ENCODE results near the gene ATAD5.
"Not testable (repeated sequence)": the region's sequence is repeated elsewhere in the genome, so short reads cannot be mapped to it uniquely, and the experiment has no call there.

The ATAD5 gene

DNA sequence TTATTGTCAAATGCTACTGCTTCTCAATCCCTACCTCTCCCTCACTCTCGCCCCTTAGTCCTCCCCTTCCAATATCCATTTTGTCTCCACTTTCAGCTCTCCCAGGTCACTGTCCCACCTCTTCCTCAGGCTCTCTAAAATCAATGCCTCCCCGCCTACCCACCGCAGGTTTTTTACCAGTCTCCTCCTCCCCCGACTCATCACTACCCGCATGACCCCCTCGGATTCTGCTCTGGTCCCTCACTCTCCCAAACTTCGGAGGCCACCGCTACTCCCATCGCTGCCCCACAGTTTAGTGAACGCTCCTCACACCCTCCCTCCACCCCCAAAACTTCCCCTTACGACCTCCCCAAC is 7.8 kb upstream of the ATAD5 start:
- DNase-seq (ENCODE audit: low read depth): no peak

DNA sequence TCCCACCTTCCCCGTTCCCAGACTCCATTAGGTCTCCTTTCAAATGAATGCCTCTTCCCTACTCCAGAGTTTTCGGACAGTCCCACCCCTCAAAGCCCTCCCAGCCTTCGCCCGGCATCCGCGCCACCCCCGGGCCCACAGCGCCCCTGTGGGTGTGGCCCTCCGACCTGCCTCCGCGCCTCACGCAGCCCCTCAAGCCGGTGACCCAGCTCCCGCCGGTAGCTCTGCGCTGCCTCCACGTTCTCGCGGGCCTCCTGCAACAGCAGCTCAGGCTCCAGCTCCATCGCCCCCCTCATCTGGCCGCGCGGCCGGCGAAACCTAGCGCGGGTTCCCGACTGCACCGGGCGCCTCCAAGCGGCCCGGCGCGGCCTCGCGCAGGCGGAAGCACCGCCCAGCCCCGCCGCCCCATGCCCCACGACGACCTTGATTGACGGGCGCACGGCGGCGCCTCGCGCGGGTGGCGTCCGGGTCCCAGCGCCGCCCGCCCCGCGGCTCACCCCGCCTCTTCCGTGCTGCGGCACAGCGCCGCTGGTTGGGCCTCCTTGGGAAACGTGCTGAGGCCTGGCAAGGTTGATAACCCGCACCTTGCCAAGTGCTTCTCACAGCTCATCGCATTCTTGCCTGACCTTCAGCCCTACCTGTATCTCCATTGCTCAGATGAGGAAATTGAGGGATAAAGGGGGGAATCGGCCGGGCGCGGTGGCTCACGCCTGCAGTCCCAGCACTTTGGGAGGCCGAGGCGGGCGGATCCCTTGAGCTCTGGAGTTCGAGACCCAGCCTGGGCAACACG is 7.2 kb upstream of the ATAD5 start, which contains the start of gene CRLF3:
TSS of gene CRLF3 (minus strand) at position 337 of the 790 bp plus-strand sequence. CDS start at position 296, 41 bp downstream.
- peak; percentile 74 for DNase-seq (ENCODE audit: low read depth)

DNA sequence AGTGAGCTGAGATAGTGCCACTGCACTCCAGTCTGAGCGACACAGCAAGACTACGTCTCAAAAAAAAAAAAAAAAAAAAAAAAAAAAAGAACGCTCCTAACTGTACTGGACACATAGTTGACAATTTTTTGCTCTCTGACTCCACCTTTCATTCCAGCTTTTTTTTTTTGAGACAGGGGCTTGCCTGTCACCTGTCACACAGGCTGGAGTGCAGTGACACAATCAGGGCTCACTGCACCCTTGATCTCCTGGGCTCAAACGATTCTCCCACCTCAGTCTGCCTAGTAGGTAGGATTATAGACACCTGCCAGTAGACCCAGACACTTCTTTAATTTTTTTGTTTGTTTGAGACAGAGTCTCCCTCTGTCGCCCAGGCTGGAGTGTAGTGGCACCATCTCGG is 4.7 kb upstream of the ATAD5 start:
- no peak for DNase-seq (ENCODE audit: low read depth)

DNA sequence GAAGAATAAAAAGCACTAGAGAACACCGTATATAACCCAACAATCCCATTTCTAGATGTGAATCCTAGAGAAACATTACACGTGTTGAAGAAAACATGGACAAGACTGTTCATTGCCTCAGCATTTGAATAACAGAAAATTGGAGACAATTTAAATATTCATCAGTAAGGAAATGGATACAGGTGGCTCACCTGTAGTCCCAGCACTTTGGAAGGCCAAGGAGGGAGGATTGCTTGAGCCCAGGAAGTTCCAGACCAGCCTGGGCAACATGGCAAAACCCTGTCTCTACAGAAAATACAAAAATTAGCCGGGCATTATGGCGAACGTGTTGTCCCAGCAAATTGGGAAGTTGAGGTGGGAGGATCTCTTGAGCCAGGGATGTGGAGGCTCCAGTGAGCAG is 2.7 kb upstream of the ATAD5 start:
- DNase-seq (ENCODE audit: low read depth): no peak

DNA sequence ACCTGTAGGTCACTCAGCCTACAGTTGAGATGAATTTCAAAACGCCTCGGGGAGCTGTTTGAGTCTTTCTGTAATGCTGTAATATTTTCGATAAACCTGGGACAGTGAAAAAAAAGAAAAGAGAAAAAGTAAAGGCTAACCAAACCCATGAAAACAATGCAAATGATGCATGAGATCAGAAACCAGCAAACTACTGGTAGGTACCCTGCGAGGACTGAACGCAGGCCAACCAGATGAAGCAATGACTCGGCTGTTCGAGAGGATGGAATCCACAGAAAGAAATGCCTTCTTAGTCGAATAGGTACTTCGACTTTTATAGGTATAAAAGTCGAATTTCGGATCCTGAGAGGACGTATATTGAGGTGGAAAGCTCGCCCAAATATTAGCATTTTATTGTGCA is 509 bp upstream of the ATAD5 start:
- no peak for DNase-seq (ENCODE audit: low read depth)

DNA sequence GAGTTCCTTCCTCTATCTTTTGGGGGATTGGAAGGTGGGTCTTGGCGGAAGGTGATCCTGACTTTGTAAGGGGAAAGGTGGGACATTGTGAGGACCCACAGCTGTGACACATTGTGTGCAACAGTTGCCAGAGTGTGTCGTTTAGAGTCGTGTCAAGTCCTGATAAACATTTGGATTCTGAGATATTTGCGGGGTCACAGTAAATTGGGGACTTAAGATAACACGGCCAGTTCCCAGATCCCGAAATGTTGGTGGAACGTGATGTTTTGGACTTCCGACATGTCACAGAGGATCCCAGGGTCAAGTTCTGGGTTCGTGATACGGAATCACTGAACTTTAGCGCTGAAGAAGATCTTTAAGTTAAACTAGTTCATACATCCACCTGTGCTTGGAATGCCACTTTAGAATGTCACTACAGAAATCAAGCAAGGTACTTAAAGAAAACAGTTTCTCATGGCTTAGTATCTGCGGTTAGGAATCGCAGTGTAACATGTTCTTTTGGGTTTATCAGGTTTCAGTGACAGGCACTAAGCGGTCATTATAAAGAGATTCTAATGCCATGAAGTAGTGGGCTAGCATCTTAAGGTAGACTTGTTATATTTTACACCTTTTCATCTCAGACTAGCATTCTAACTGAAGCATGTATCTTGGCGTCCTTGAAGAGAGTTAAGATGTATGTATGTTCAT is 815 bp downstream of the ATAD5 start:
- no peak for DNase-seq (ENCODE audit: low read depth)

DNA sequence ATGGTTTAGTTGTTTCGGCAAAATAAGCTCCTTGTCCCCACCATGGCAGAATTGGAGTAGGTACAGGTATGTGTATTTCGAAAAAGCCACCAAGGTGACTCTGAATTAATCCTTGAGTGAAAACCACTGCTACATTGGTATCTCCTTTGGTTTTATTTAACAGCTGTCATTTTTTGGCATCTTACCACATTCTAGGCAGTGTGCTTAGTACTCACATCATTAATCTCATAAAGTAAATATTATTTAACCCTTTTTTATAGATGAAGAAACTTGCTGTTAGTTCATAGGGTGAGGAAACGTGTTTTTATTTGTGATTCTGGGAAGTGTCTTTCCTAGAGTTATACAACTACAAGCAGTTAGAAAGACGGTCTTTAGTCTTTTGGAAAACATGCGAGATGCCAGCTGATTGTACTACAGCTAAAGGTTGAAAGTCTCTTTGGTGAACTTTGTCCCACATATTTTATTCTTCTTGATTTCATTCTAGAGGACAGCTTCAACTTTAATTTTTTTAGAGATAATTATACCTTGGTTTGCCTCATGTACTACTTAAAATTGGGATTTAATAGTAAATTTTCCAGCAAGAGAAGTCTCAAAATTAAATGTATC is 6.5 kb downstream of the ATAD5 start:
- no peak for DNase-seq (ENCODE audit: low read depth)

DNA sequence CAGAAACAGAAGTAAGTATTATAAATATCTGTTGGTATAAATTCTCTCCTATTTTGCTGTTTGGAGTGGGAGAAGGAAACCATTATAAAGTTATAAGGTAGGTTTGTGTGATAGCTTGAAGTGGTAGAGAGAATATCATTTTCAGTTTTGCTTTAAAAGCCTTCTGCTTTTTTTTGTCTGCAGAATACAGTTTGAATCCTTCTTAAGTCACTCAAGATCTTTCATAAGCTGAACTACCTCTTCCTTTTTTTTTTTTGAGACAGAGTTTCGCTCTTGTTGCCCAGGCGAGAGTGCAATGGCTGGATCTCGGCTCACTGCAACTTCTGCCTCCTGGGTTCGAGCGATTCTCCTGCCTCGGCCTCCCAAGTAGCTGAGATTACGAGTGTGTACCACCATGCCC is 9.0 kb downstream of the ATAD5 start:
- no peak for DNase-seq (ENCODE audit: low read depth)

DNA sequence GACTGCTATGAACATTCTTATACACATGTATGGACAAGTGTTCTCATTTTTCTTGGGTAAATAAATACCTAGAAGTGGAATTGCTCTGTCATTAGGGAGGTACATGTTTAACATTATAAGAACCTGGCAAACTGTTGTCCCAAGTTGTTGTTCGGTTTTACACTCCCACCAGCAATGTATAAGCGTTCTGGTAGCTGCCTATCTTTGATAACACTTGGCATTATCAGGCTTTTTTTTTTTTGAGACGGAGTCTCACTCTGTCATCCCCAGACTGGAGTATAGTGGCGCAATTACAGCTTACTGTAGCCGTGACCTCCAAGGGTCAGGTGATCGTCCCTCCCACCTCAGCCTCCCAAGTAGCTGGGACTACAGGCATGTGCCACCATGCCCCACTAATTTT is 16.3 kb downstream of the ATAD5 start:
- DNase-seq (ENCODE audit: low read depth): no peak

DNA sequence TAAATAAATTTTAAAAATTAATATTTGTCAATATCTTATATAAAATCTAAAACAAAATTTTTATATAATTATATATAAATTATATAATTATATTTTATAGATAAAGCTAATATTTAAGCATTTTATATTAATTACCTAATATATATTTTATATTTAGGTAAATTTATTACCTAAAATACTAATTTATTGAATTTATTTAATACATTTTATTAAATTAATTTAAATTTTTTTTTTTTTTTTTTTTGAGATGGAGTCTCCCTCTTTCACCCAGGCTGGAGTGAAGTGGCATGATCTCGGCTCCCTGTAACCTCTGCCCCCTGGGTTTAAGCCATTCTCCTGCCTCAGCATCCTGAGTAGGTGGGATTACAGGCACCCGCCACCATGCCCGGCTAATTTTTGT is 22.4 kb downstream of the ATAD5 start:
- no peak for DNase-seq (ENCODE audit: low read depth)

DNA sequence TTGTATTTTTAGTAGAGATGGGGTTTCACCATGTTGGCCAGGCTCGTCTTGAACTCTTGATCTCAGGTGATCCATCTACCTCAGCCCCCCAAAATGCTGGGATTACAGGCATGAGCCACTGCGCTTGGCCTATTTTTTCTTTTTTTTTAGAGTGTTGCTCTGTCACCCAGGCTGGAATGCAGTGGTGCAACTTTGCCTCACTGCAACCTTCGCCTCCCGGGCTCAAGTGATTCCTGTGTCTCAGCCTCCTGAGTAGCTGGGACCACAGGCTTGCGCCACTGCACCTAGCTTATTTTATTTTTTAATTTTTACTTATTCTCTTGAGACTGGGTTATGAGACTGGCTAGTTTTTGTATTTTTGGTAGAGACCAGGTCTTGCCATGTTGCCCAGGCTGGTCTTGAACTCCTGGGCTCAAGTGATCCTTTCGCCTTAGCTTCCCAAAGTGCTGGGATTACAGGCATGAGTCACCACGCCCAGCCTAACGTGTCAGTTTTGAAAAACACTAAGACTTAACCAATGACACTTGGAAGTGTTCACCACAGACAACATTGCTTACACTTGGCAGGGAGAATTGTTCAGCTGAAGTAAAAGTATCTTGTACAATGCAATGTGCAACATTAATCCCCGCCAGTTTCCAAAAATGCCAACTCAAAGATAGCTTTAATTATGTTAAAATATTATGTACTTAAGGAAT is 26.9 kb downstream of the ATAD5 start:
- DNase-seq (ENCODE audit: low read depth): no peak

DNA sequence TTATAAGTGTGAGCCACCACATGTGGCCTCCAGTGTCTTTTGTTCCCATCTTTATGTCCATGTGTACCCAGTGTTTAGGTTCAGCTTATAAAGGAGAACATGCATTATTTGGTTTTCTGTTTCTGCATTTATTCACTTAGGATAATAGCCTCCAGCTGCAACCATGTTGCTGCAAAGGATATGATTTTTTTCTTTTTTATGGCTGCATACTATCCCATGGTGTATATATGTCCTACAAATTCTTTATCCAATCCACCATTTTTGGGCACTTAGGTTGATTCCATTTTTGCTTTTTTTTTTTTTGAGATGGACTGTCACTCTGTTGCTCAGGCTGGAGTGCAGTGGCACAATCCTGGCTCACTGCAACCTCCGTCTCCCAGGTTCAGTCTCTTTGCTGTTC is 32.9 kb downstream of the ATAD5 start:
- DNase-seq (ENCODE audit: low read depth): no peak

DNA sequence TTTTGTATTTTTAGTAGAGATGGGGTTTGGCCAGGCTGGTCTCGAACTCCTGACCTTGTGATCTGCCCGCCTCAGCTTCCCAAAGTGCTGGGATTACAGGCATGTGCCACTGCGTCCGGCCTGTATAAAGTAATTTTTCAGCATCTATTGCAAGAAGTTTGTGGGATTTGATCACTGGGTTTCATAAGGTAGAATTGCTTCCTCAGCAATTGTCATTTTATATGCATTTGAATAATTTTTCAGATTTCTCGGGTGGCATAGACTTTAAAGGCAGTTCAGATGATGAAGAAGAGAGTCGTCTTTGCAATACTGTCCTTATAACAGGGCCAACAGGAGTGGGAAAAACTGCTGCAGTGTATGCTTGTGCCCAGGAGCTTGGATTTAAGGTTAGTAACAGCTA is 37.2 kb downstream of the ATAD5 start:
- no peak for DNase-seq (ENCODE audit: low read depth)

DNA sequence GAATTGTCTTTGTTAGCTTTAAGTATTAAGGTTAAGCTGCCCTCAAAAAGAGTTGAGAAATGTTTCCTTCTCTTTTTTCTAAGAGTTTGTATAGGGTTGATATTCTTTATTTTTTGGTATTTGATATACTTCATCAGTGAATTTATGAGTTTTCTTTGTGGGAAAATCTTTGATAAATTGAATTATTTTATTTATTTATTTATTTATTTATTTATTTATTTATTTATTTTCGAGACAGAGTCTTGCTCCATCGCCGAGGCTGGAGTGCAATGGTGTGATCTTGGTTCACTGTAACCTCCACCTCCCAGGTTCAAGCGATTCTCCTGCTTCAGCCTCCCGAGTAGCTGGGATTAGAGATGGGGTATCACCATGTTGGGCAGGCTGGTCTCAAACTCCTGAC is 54.4 kb downstream of the ATAD5 start:
- no peak for DNase-seq (ENCODE audit: low read depth)

DNA sequence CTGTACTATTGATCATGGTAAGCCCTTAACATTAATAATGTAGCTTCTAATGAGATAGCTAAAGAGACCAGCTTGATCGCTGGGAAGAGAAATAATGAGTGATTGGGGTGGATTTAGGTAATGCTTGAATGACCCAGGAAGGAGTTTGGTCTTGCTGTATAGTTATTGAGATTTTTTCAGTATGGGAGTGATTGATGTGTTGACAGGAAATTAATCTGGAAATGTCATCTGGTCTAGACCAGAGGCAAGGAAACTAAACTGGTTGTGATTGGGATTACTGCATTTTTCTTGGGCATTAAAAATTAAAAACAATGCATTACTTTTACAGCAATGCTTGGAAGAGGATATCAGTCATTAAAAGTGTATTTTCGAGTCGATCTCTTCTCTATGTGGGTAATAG is 62.5 kb downstream of the ATAD5 start:
- no peak for DNase-seq (ENCODE audit: low read depth)

DNA sequence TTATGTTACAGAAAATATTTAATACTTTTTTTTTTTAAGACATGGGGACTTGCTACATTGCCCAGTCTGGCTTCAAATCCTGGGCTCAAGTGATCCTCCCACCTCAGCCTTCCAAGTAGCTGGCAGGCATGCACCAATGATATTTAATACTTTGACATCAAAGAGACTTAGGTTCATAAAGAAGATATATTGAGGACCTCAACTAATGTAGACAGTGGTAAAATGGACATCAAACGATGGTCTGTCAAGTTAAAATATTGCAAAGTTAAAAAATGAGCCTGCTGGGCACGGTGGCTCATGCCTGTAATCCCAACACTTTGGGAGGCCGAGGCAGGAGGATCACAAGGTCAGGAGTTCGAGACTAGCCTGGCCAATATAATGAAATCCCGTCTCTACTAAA is 65.5 kb downstream of the ATAD5 start:
- DNase-seq (ENCODE audit: low read depth): no peak

DNA sequence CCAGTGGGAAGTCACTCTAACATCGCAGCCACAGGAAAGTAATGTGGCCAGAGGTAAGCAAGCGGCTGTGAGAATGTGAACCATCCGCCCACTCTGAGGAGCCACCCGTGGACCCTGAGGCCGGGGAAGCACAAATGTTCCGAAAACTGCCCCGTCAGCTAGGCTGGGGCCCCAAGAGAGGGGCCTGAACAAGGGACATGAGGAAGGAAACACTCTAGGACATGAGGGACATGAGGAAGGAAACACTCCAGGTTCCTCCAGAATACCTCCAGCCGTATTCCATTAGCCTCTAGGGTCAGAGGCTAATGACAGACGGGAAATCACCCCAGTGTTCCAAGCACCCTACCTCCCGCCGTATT is 74.0 kb downstream of the ATAD5 start:
- no peak for DNase-seq (ENCODE audit: low read depth)

DNA sequence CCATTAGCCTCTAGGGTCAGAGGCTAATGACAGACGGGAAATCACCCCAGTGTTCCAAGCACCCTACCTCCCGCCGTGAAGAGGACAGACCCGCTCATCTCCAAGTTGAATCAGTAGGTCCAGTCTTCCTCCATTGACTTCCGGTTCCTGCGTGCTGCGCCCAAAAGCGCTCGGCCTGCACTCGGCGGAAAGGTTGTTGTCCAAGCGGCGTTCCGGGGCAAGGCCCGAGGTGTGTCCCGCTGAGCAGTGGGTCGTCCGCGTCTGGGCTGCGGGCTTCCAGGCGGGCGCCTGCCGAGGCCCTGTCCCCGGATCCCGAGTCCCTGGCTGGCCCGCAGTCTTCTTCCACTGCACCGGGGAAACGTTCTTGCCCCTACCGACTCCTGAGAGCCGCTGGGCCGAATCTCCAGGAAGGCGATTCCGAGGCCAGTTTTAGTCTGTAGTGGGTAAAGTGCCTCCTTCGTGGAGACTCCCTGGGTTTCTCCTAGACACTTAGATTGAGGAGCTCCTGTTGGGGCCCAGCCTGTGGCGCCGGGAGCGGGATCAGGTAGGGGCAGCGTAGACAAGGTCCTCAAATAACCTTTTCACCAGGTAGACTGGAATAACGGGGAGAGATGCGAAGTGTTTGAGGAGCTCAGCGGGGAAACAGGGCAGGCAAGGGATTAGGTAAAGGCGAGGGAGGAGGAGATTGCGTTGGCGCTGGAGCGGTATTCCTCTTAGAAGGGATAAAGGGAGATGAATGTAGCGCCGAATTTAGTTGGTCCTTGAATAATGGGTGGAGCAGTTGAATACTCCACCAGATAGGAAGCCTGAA is 74.5 kb downstream of the ATAD5 start, which contains the start of gene TEFM:
TSS of gene TEFM (minus strand) at position 138 of the 811 bp plus-strand sequence. CDS start at position 98, 40 bp downstream.
- DNase-seq (ENCODE audit: low read depth): peak; percentile 77

DNA sequence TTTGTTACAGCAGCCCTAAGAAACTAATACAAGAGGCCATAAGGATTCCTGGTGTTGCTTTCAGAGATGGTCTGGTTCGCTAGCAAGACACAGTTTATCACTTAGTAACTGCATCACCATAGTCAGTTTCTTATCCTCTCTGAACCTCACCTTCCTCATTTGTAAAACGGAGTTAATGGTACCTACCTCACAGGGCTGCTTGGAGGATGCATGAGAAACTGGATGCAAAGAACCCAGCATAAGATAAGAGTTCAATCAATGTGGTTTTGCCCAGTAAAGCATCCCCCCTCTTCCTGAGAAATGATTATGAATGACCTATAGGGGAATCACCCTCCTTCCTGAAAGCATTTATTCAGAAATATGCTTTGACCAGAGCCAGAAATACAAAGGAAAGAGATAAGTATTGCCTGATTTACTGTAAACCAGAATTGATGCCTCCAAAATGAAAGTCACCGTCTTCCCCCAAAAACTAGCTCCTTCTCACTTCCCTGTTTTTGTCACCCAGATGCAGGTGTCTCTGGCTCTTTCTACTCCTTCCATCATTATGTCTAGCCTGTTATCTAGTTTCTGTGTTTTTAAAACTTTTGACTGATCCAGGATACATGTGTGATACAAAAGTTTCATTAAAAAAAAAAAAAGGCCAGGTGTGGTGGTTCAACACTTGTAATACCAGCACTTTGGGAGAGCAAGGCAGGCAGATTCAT is 77.1 kb downstream of the ATAD5 start:
- no peak for DNase-seq (ENCODE audit: low read depth)

DNA sequence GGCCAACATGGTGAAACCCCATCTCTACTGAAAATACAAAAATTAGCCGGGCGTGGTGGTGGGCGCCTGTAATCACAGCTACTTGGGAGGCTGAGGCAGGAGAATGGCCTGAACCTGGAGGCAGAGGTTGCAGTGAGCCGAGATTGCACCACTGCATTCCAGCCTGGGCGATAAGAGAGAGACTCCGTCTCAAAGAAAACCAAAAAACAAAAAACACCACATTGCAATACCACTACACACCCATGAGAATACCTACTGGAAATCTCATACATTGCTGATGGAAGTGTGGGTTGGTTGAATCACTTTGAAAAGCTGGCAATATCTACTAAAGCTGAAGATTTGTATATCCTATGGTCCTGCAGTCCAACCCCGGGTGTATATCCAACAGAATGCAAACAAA is 78.4 kb downstream of the ATAD5 start:
- not testable (repeated sequence) for DNase-seq (ENCODE audit: low read depth)

DNA sequence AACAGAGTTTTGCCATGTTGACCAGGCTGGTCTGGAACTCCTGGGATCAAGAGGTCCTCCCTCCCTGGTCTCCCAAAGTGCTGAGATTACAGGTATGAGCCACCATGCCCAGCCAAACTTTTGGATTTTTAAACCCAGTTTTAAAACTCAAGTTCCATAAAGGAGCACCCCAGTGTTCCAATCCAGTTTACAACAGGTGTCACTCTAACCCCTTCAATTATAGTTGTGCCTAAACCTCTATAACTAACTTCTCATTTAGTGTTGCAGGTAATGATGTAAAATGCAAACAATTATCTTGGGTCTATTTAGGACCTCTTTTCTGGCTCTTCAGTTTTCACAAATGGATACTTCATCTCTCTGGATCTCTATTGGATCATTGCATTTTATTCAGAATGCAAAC is 82.2 kb downstream of the ATAD5 start:
- DNase-seq (ENCODE audit: low read depth): no peak

Data from CMK (cell line).